ENCODE results near the gene GLUL. TPM values are rescaled to one million over a fixed set of nuclear protein-coding genes. Genes with fewer than 3 reads are reported as not detected.
"Not testable (repeated sequence)": the region's sequence is repeated elsewhere in the genome, so short reads cannot be mapped to it uniquely, and the experiment has no call there.

GLUL gene
- total RNA-seq, 2 donors from 2014 or later = 343 to 428 TPM

GRCh38 chr1:182339684-182340083 lies 51.9 kb downstream of the GLUL start:
- TF ChIP-seq CTCF (IDR thresholded peaks at IDR 0.05) = no peak
- no peaks in the 10 kb centered on the region for H3K4me1 ChIP-seq
- H3K9me3 ChIP-seq = no peaks in the 10 kb centered on the region
- H3K36me3 ChIP-seq = no peaks in the 10 kb centered on the region
- H3K9ac ChIP-seq (ENCODE audit: low read depth in 2 of 2, low read length in 2 of 2) = no peak overlapping the region
- no peak overlapping the region for H3K4me3 ChIP-seq
- intact Hi-C loops (cut with DNase I) = no loop called here
- DNase-seq = no peak
- no peak overlapping the region for H3K27ac ChIP-seq
- no peaks in the 10 kb centered on the region for H3K27me3 ChIP-seq

- no peak overlapping the region for H3K4me3 ChIP-seq
- no peak overlapping the region for H3K9ac ChIP-seq (ENCODE audit: low read depth in 2 of 2, low read length in 2 of 2)
- H3K27me3 ChIP-seq = no peaks in the 10 kb centered on the region
- no peak for TF ChIP-seq CTCF (IDR thresholded peaks at IDR 0.05)
- H3K9me3 ChIP-seq = no peaks in the 10 kb centered on the region
- no peaks in the 10 kb centered on the region for H3K36me3 ChIP-seq
- H3K4me1 ChIP-seq = no peaks in the 10 kb centered on the region
- DNase-seq = no peak
- intact Hi-C loops (cut with DNase I) = no loop called here
- H3K27ac ChIP-seq = no peak overlapping the region
These were observed 52.7 kb downstream of the GLUL start for GRCh38 chr1:182338806-182339370.

GRCh38 chr1:182337736-182338571 lies 53.6 kb downstream of the GLUL start:
- intact Hi-C loops (cut with DNase I) = no loop called here
- Histone ChIP-seq H3K27me3 (no peaks in the 10 kb centered on the region), H3K4me1 (no peaks in the 10 kb centered on the region), H3K27ac (no peak overlapping the region), H3K36me3 (no peaks in the 10 kb centered on the region), H3K9me3 (no peaks in the 10 kb centered on the region), H3K4me3 (no peak overlapping the region), H3K9ac (ENCODE audit: low read depth in 2 of 2, low read length in 2 of 2) (no peak overlapping the region)
- DNase-seq = no peak
- TF ChIP-seq CTCF (IDR thresholded peaks at IDR 0.05) = no peak

GRCh38 chr1:182335771-182336566 lies 55.6 kb downstream of the GLUL start:
- intact Hi-C loops (cut with DNase I) = no loop called here
- TF ChIP-seq CTCF (IDR thresholded peaks at IDR 0.05) = no peak
- no peaks in the 10 kb centered on the region for H3K4me1 ChIP-seq
- H3K27ac ChIP-seq = no peak overlapping the region
- no peaks in the 10 kb centered on the region for H3K9me3 ChIP-seq
- H3K9ac ChIP-seq (ENCODE audit: low read depth in 2 of 2, low read length in 2 of 2) = no peak overlapping the region
- no peaks in the 10 kb centered on the region for H3K36me3 ChIP-seq
- H3K27me3 ChIP-seq = no peaks in the 10 kb centered on the region
- DNase-seq = no peak
- no peak overlapping the region for H3K4me3 ChIP-seq

GRCh38 chr1:182333071-182333571 lies 58.5 kb downstream of the GLUL start:
- H3K36me3 ChIP-seq; H3K4me1 ChIP-seq; intact Hi-C loops (cut with DNase I); H3K4me3 ChIP-seq; DNase-seq; H3K27ac ChIP-seq; H3K9me3 ChIP-seq; H3K27me3 ChIP-seq; H3K9ac ChIP-seq (ENCODE audit: low read depth in 2 of 2, low read length in 2 of 2): not testable (repeated sequence)

All from colonic mucosa (tissue), 4 donors.